SHP77 (cell line): ENCODE results near the gene TMEM245.
"Not testable (repeated sequence)": the region's sequence is repeated elsewhere in the genome, so short reads cannot be mapped to it uniquely, and the experiment has no call there.

Experiments
- DNase-seq, 2 experiments: peaks; one replicate each; lab custom pipeline; 2025; lab: John Stamatoyannopoulos, UW

The TMEM245 gene

DNA sequence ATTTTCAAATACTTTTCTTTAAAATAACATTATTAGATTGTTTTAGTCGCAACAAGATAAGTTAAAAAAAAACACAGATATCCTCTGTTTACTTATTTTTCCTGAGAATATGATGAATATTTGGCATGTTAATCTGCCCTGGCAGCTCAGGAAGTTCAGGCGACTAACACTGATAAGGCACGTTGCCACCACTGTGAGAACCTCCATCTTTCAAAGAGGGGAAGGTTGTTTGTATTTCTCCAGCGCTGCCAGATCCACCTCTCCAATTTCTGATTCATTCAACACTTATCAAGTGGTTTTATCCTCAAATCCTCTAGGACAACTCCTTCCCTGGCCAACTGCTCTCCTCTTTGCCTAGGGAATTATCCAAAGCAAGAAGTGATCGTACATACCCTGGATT, 128.3 kb downstream of the TMEM245 start:
- no peak for DNase-seq

DNA sequence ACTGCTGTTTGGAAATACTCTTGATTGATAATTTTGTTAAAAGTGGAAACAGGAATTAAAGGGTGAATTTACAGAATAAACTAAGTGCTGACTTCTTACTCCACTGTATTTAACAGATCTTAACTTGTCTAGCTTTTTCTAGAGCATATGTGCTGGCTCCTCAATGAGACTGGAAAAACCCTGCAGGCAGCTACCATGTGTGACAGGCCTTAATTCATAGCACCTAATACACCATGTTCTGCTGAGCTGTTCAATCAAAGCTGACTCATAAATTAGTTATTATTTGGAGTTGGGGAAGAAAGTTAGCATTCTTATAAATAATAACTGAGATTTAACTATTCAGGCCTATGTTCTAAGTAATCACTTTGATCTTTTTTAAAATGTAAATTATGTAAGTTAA, 135.9 kb downstream of the TMEM245 start:
- DNase-seq, result no peak

DNA sequence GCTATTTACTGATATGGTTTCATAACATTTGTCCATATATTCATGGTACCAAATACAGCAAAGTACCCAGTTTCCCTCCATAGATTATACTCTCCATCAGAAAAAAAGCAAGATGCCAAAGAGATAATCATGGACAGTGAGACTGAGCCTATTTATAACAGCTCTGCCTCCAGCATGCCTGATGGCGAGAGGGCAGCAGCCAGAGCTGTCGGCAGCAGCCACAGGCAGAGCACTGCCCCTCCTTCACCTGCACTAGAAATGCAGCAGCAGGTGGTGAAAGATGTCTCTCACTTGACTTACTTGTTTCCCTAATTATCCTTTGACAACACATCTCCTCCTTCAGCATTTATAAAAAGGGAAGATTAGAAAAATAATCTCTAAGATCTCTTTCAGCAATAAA, 138.9 kb downstream of the TMEM245 start:
- no peak for DNase-seq

DNA sequence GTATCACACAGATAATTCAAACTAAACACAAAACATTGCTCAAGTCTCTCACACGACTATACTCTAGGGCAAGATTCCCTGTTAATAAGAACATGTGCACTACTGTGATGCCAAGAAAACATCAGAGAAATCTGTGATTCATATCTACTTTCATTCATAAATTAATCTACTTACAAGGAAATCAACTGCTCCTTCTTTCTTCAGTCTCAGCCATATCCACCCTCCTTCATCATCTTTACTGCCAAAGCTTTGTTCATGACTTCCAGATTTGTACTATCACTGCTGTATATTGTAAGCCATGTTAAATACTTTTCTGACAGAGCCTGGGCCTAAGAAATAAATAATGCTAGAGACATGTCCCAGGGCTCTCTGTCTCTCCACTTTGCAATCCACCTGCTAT, 141.5 kb downstream of the TMEM245 start:
- no peak for DNase-seq

DNA sequence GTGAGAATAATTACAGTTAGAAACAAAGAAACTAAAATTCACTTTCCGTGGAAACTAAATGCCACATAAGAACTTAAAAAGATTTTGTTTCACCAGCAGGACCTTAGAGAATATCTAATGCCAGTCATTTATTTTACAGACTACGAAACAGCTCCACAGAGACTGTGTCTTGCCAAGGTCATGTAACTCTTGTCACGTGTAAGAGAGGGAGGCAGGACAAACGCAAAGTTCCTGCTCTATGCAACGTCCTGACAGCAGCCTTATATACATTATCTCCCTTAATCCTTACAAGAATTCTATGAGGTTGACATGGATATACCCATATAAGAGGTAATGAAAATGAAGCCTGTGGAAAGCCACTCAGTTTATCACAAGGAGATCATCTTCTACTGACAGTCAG, 145.9 kb downstream of the TMEM245 start:
- DNase-seq, result no peak

DNA sequence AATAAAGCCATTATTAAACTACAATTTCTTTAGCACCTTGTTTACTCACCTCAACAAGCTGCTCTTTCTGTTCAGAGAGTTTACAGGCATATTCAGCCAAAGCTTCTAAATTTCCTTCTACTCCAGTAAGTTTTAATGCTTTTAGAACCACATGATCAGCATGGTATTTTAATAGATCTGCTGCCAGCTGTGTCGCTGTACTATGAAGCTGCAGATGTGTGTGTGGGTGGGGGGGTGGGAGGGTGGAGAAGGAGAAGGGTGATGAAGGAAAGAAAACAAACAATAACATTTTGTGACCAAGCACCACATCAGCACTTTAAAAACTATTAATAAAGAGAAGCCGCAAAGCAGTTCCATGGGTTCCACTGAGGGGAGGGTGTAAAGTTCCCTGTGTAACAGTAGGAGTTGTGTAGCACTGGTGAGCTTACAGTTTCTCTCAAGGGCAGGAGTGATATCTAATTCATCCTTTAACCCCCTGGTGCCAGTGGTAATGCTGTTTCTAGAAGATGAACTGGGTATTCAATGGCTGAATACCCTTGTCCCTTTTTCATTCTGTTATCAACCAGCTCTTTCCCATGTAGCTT, 147.0 kb downstream of the TMEM245 start:
- DNase-seq, result no peak

DNA sequence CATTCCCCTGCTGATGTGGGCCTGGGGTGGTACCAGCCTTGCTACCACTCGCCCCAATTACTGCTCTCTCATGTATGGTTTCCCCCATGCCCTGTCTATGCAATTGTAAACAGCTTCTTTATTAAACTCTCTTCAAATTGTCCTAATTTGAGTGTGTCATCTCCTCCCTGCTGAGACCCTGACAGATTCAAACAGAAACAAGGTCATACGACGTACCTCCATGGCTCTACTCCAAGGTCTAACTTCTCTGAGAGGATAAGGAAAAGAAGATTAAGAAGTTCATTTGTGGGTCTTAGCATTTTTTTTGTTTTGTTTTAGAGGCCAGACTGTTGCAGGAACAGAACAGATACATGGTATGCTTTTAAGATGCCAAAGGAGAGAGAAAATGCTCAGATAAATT, 147.6 kb downstream of the TMEM245 start:
- no peak for DNase-seq

DNA sequence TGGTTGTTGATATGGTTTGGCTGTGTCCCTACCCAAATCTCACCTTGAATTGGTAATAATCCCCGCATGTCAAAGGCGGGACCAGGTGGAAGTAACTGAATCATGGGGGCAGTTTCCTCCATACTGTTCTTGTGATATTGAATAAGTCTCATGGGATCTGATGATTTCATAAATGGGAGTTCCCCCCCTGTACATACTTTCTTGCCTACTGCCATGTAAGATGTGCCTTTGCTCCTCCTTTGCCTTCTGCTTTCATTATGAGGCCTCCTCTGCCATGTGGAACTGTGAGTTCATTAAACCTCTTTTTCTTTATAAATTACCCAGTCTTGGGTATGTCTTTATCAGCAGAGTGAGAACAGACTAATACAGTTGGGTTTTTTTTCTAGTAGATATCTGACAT, 148.4 kb downstream of the TMEM245 start:
- not testable (repeated sequence) for DNase-seq

DNA sequence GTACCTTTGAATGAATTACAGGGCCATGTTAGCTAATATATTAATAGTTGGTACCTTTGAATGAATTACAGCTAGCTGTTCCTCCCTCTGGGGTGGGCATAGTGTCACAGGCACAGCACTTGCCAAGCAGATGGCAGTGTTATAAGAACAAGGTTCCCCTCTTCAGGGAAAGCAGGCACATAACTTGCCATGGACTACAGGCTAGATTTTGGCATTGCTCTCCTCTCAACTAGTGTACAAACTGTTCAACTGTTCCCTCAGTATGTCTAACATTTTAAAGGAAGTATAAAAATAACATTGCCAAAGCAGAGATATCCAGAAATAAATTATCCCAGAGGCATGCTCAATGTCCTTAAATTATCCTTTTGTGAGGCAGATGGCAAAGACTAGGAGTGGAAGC, 151.8 kb downstream of the TMEM245 start:
- DNase-seq, result no peak
